HepG2 (cell line): ENCODE measurements around the gene TLCD5. TPM values are rescaled to one million over a fixed set of nuclear protein-coding genes. Genes with fewer than 3 reads are reported as not detected.

Source experiments
- ATAC-seq: fragments of 200-7000 bp; cut with Tn5 transposase; 3 replicates; pipeline ENCODE4 v1.9.1; 2020; ENCODE audit warnings: mild to moderate bottlenecking, moderate library complexity
- BruUV-seq: library from RNA; stranded (reverse); fragments of 400-500 nt; replicated peaks from 2 replicates; lab custom pipeline; 2021; lab: Mats Ljungman, UMichigan
- CTCF ChIA-PET: fragments of 300-600 bp; formaldehyde crosslinking; extraction: SDS; loops from one replicate; lab custom pipeline; 2021; ENCODE audit warnings: low total read pairs, inconsistent platforms, low intra/inter-chr PET ratio; lab: Yijun Ruan, JAX
- POLR2A ChIA-PET: fragments of 350-600 bp; sonication (Branson Sonifier 250); formaldehyde crosslinking; loops from one replicate; lab custom pipeline; 2020; ENCODE audit warnings: antibody characterized with exemption, inconsistent platforms; lab: Yijun Ruan, JAX
- DNase-seq: peaks from one replicate; pipeline ENCODE4 v3.0.0-alpha.2; 2015; ENCODE audit warnings: low spot score
- FAIRE-seq: peaks from 3 replicates; lab custom pipeline; 2011; peaks lifted over from hg19 to GRCh38; lab: Jason Lieb, UNC
- H2AFZ ChIP-seq: one replicate; pipeline ENCODE4 v1.6.1; 2011; ENCODE audit warnings: low read length, inconsistent platforms
- H3K27ac ChIP-seq: fragments of 300-600 bp; 3 replicates; pipeline ENCODE4 v1.8.0; 2011; ENCODE audit warnings: mixed run types, mild to moderate bottlenecking, mixed read lengths, low read length, inconsistent platforms; ENCODE audit not compliant: insufficient read depth; ENCODE audit errors: extremely low read length
- H3K27me3 ChIP-seq, 2 experiments: fragments of 200-600 bp in 1 of 2; 2 replicates in 1 of 2; 3 replicates in 1 of 2; pipeline versions ENCODE4 v1.6.0 to v1.8.0; 2011; ENCODE audit warnings: low read length in 2 of 2, mild to moderate bottlenecking in 2 of 2, moderate library complexity in 2 of 2, inconsistent platforms in 1 of 2; ENCODE audit not compliant: insufficient read depth in 2 of 2, control insufficient read depth in 1 of 2
- H3K36me3 ChIP-seq, 2 experiments: fragments of 200-600 bp in 1 of 2; replicated peaks in 1 of 2; 2 replicates in 1 of 2; 3 replicates in 1 of 2; pipeline versions ENCODE4 v1.5.1 to v1.8.0; 2011; ENCODE audit warnings: low read length in 2 of 2, inconsistent platforms in 1 of 2; ENCODE audit not compliant: insufficient read depth in 2 of 2, control insufficient read depth in 1 of 2
- H3K4me1 ChIP-seq: 2 replicates; pipeline ENCODE4 v1.5.1; 2012; ENCODE audit warnings: low read length, inconsistent platforms; ENCODE audit not compliant: insufficient read depth
- H3K4me2 ChIP-seq: 2 replicates; pipeline ENCODE4 v1.6.0; 2011; ENCODE audit warnings: low read depth, low read length, inconsistent platforms
- H3K4me3 ChIP-seq, 3 experiments: fragments of 200-600 bp in 1 of 3; sonication (generic), shearing (Covaris generic) in 1 of 3; replicated peaks in 1 of 3; 2 replicates each; pipeline ENCODE4 v1.5.1; 2011 to 2016; ENCODE audit warnings: low read length in 3 of 3, inconsistent platforms in 2 of 3, low read depth in 2 of 3, mild to moderate bottlenecking in 2 of 3, control low read depth in 1 of 3, mixed read lengths in 1 of 3; ENCODE audit not compliant: insufficient read depth in 1 of 3
- H3K79me2 ChIP-seq: one replicate; pipeline ENCODE4 v1.6.1; 2011; ENCODE audit warnings: low read length, inconsistent platforms; ENCODE audit not compliant: insufficient read depth
- H3K9ac ChIP-seq: 2 replicates; pipeline ENCODE4 v1.6.0; 2011; ENCODE audit warnings: mild to moderate bottlenecking, low read depth, low read length, inconsistent platforms; ENCODE audit not compliant: insufficient read depth
- H3K9me3 ChIP-seq: 2 replicates; pipeline ENCODE4 v1.5.1; 2012; ENCODE audit warnings: mild to moderate bottlenecking, low read length
- H4K20me1 ChIP-seq: 2 replicates; pipeline ENCODE4 v1.6.0; 2011; ENCODE audit warnings: inconsistent platforms, mild to moderate bottlenecking, low read length, moderate library complexity; ENCODE audit not compliant: insufficient read depth
- CAMTA2 ChIP-seq: sonication (generic); formaldehyde crosslinking; IDR thresholded peaks from 2 replicates; pipeline ENCODE4 v1.4.0; 2020; ENCODE audit warnings: mild to moderate bottlenecking, missing genetic modification reagents, borderline replicate concordance
- CBX2 ChIP-seq, 2 experiments: fragments of 200-600 bp in 1 of 2; sonication (generic); formaldehyde crosslinking in 1 of 2; IDR thresholded peaks; 2 replicates each; pipeline versions ENCODE4 v1.7.0 to v1.8.1; 2018 to 2022; ENCODE audit warnings: low read depth in 2 of 2, low read length in 1 of 2, mild to moderate bottlenecking in 1 of 2, missing genetic modification reagents in 1 of 2
- EP300 ChIP-seq, 3 experiments: sonication (generic) in 1 of 3; formaldehyde crosslinking in 1 of 3; IDR thresholded peaks; 2 replicates each; pipeline versions ENCODE4 v1.5.1 to v1.6.1; 2011 to 2020; ENCODE audit warnings: low read depth in 2 of 3, low read length in 2 of 3, borderline replicate concordance in 1 of 3, improper control_type of control experiment in 1 of 3, mild to moderate bottlenecking in 1 of 3, missing genetic modification reagents in 1 of 3, moderate library complexity in 1 of 3
- FOSL2 ChIP-seq: sonication (generic); formaldehyde crosslinking; IDR thresholded peaks from 2 replicates; pipeline ENCODE4 v1.4.0; 2020; ENCODE audit warnings: missing genetic modification reagents
- FOXA3 ChIP-seq: IDR thresholded peaks from 2 replicates; pipeline ENCODE4 v1.6.1; 2016; ENCODE audit warnings: missing genetic modification reagents, missing compliant biosample characterization
- GABPA ChIP-seq, 2 experiments: IDR thresholded peaks; 2 replicates each; pipeline ENCODE4 v1.6.1; 2011 to 2016; ENCODE audit warnings: low read depth in 2 of 2, low read length in 1 of 2, missing biosample characterization in 1 of 2, missing genetic modification characterization in 1 of 2
- KDM4B ChIP-seq: sonication (generic); formaldehyde crosslinking; IDR thresholded peaks from 2 replicates; pipeline ENCODE4 v1.4.0; 2020; ENCODE audit warnings: missing genetic modification reagents
- MED1 ChIP-seq: sonication (generic); formaldehyde crosslinking; IDR thresholded peaks from 2 replicates; pipeline ENCODE4 v1.4.0; 2020; ENCODE audit warnings: missing genetic modification reagents
- NR1H2 ChIP-seq: sonication (generic); formaldehyde crosslinking; IDR thresholded peaks from 2 replicates; pipeline ENCODE4 v1.8.1; 2022; ENCODE audit warnings: low read depth, missing genetic modification reagents, borderline replicate concordance
- REL ChIP-seq: sonication (generic); formaldehyde crosslinking; conservative IDR thresholded peaks from 2 replicates; pipeline ENCODE4 v1.8.0; 2022; ENCODE audit warnings: mild to moderate bottlenecking, missing genetic modification reagents, moderate library complexity
- RFXANK ChIP-seq: IDR thresholded peaks from 2 replicates; pipeline ENCODE4 v1.6.1; 2016
- SIN3B ChIP-seq: fragments of 150-350 bp; IDR thresholded peaks from 2 replicates; pipeline ENCODE4 v1.6.1; 2014; ENCODE audit warnings: low read length
- TOPORS ChIP-seq: sonication (generic); formaldehyde crosslinking; IDR thresholded peaks from 2 replicates; pipeline ENCODE4 v1.8.0; 2023; ENCODE audit warnings: mild to moderate bottlenecking, missing genetic modification reagents
- ZFY ChIP-seq: sonication (generic); formaldehyde crosslinking; IDR thresholded peaks from 2 replicates; pipeline ENCODE4 v1.4.0; 2020; ENCODE audit warnings: missing genetic modification reagents
- ZNF230 ChIP-seq: sonication (generic); formaldehyde crosslinking; IDR thresholded peaks from 2 replicates; pipeline ENCODE4 v1.4.0; 2020; ENCODE audit warnings: mild to moderate bottlenecking, missing genetic modification reagents
- ZNF451 ChIP-seq: sonication (generic); formaldehyde crosslinking; IDR thresholded peaks from 2 replicates; pipeline ENCODE4 v1.5.0; 2020; ENCODE audit warnings: mild to moderate bottlenecking, missing genetic modification reagents
- WGBS: methylation state at CpG from one replicate; pipeline ENCODE4 v1.1.6; 2017; ENCODE audit warnings: low lambda C conversion rate; 5-methylcytosine and 5-hydroxymethylcytosine counted together
- in situ Hi-C: cut with HindIII; loops from 2 replicates; pipeline ENCODE4 v1.10.0; 2017; ENCODE audit warnings: low pct_unique_long_range_greater_than_20kb; ENCODE audit not compliant: extremely low pct_ligation_motif_present
- intact Hi-C: fragments of 100-400 bp; cut with micrococcal nuclease; formaldehyde crosslinking; loops from one replicate; pipeline ENCODE4 v1.10.0; 2022; ENCODE audit not compliant: unreplicated experiment
- polyA plus RNA-seq, 8 experiments: library from polyadenylated mRNA; depleted of rRNA in 3 of 8; stranded (reverse) in 7 of 8; unstranded in 1 of 8; fragments of >200 nt; fragmentation: Illumina TruSeq in 4 of 8; extraction: Trizol in 4 of 8; gene quantifications; 2 replicates each; pipeline versions ENCODE4 v1.2.1 to v1.2.3, GENCODE V29; 2011 to 2016; ENCODE audit warnings: low read depth in 4 of 8, missing spikeins in 1 of 8, mixed read lengths in 1 of 8; ENCODE audit not compliant: insufficient read depth in 1 of 8
- total RNA-seq, 5 experiments: library from RNA; depleted of rRNA; stranded (reverse); fragments of >200 nt; fragmentation: Illumina TruSeq; extraction: Trizol; gene quantifications; 2 replicates each; pipeline ENCODE4 v1.2.3, GENCODE V29; 2016; ENCODE audit warnings: low read depth in 1 of 5
- TF ChIP-seq, protein P1 (sequence below): sonication (generic); formaldehyde crosslinking; IDR thresholded peaks from 2 replicates; pipeline ENCODE4 v1.4.0; 2020; ENCODE audit warnings: missing genetic modification reagents
- TF ChIP-seq, protein P2 (sequence below): sonication (generic); formaldehyde crosslinking; IDR thresholded peaks from 2 replicates; pipeline ENCODE4 v1.8.0; 2022; ENCODE audit warnings: mild to moderate bottlenecking, missing genetic modification reagents, borderline replicate concordance
- TF ChIP-seq, protein P3 (sequence below): sonication (generic); formaldehyde crosslinking; conservative IDR thresholded peaks from 2 replicates; pipeline ENCODE4 v1.8.0; 2022; ENCODE audit warnings: low read depth, missing genetic modification reagents

Gene TLCD5
- total and polyA plus RNA-seq, 2 of the 13 experiments (the other 11 are each of a cell fraction or from before 2014, with no cell fraction given), result 6.1 to 7.6 TPM

DNA sequence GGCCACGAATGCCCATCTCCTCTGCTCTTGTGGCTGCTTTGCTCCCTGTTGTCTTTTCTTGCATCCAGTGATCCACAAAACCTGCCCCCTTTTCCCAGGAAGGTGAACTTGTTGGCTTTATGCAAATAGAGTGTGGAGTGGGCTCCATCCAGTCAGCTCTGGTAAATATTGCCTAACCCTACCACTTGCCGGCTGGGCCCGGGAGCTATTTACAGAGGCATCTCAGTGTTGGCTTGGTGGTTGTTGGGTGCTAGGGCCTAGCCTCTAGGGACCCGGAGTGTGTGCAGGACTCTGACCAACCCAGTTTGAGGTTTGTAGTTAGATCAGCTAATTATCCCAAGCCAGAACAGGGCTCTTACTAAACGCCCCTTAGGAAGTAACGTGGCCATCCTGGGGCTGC is 40.8 kb upstream of the TLCD5 start:
- no peak overlapping the region for H3K4me2 ChIP-seq
- peaks cover 24% of the 10 kb centered on the region for H3K4me1 ChIP-seq
- DNase-seq, result peak; percentile 42
- intact Hi-C loops, result no loop called here
- H4K20me1 ChIP-seq, result no peaks in the 10 kb centered on the region
- no peak overlapping the region for H3K27ac ChIP-seq
- H3K27me3 ChIP-seq, result peaks cover 5 to 20% of the 10 kb centered on the region in 2 experiments; a peak in 3 of 5 replicates
- POLR2A ChIA-PET, result no interaction called here
- no peak overlapping the region for H3K4me3 ChIP-seq
- ATAC-seq, result peak; percentile 78
- CTCF ChIA-PET, result no interaction called here
- H3K36me3 ChIP-seq, result no peaks in the 10 kb centered on the region
- in situ Hi-C loops, result no loop called here
- no peak overlapping the region for H3K9ac ChIP-seq
- no peaks in the 10 kb centered on the region for H3K79me2 ChIP-seq
- H3K9me3 ChIP-seq, result no peaks in the 10 kb centered on the region
- BruUV-seq, result no TSS peak
- H2AFZ ChIP-seq, result no peak overlapping the region
- no peak for FAIRE-seq
- WGBS, result 18% methylated on average over 3 of the region's 6 CpGs
- no peak for TF ChIP-seq EP300 (IDR thresholded peaks at IDR 0.05; ENCODE audit: low read depth in 2 of 2, low read length in 2 of 2)
- no peak for TF ChIP-seq EP300 (CRISPR knock-in tag; IDR thresholded peaks at IDR 0.05; ENCODE audit: borderline replicate concordance)
- peak; percentile 70; the same call in 1 of the 2 replicates for TF ChIP-seq FOXA3 (CRISPR knock-in tag)
- TF ChIP-seq RFXANK (CRISPR knock-in tag), result no peak
- no peak for TF ChIP-seq REL (CRISPR knock-in tag)
- TF ChIP-seq FOSL2, result 0 out of 2 replicates have a peak, but pooled peaks have one; percentile 28
- no peak for TF ChIP-seq NR1H2 (CRISPR knock-in tag)
- no peak for TF ChIP-seq TOPORS (CRISPR knock-in tag)
- no peak for TF ChIP-seq SIN3B
- TF ChIP-seq, protein P1, sequence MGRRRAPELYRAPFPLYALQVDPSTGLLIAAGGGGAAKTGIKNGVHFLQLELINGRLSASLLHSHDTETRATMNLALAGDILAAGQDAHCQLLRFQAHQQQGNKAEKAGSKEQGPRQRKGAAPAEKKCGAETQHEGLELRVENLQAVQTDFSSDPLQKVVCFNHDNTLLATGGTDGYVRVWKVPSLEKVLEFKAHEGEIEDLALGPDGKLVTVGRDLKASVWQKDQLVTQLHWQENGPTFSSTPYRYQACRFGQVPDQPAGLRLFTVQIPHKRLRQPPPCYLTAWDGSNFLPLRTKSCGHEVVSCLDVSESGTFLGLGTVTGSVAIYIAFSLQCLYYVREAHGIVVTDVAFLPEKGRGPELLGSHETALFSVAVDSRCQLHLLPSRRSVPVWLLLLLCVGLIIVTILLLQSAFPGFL (CRISPR knock-in tag), result no peak
- TF ChIP-seq, protein P2, sequence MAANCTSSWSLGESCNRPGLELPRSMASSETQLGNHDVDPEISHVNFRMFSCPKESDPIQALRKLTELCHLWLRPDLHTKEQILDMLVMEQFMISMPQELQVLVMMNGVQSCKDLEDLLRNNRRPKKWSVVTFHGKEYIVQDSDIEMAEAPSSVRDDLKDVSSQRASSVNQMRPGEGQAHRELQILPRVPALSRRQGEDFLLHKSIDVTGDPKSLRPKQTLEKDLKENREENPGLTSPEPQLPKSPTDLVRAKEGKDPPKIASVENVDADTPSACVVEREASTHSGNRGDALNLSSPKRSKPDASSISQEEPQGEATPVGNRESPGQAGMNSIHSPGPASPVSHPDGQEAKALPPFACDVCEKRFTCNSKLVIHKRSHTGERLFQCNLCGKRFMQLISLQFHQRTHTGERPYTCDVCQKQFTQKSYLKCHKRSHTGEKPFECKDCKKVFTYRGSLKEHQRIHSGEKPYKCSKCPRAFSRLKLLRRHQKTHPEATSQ, result no peak
- no peak for TF ChIP-seq CBX2 (IDR thresholded peaks at IDR 0.05; ENCODE audit: low read depth, low read length)
- TF ChIP-seq CBX2 (CRISPR knock-in tag; IDR thresholded peaks at IDR 0.05; ENCODE audit: low read depth), result no peak
- no peak for TF ChIP-seq MED1 (CRISPR knock-in tag)
- no peak for TF ChIP-seq CAMTA2 (CRISPR knock-in tag)
- TF ChIP-seq, protein P3, sequence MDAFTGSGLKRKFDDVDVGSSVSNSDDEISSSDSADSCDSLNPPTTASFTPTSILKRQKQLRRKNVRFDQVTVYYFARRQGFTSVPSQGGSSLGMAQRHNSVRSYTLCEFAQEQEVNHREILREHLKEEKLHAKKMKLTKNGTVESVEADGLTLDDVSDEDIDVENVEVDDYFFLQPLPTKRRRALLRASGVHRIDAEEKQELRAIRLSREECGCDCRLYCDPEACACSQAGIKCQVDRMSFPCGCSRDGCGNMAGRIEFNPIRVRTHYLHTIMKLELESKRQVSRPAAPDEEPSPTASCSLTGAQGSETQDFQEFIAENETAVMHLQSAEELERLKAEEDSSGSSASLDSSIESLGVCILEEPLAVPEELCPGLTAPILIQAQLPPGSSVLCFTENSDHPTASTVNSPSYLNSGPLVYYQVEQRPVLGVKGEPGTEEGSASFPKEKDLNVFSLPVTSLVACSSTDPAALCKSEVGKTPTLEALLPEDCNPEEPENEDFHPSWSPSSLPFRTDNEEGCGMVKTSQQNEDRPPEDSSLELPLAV (CRISPR knock-in tag), result no peak
- no peak for TF ChIP-seq ZNF451
- TF ChIP-seq ZFY (CRISPR knock-in tag), result peak; percentile 18; the same call in 1 of the 2 replicates
- TF ChIP-seq ZNF230 (CRISPR knock-in tag), result no peak
- TF ChIP-seq KDM4B (CRISPR knock-in tag), result no peak
- no peak for TF ChIP-seq GABPA (IDR thresholded peaks at IDR 0.05; ENCODE audit: low read depth, low read length)
- TF ChIP-seq GABPA (CRISPR knock-in tag; IDR thresholded peaks at IDR 0.05; ENCODE audit: low read depth), result no peak
